Astrocyte of the cerebellum (primary cell): ENCODE results near the gene KRT39.
"Not testable (repeated sequence)": the region's sequence is repeated elsewhere in the genome, so short reads cannot be mapped to it uniquely, and the experiment has no call there.

Experiments used
- DNase-seq: peaks from one replicate; pipeline ENCODE4 v3.0.0-alpha.2; 2011; ENCODE audit warnings: low read depth
- H3K4me3 ChIP-seq: 2 replicates; pipeline ENCODE4 v1.5.1; 2011; ENCODE audit warnings: mild to moderate bottlenecking, low read depth, low read length, moderate library complexity
- CTCF ChIP-seq: IDR thresholded peaks from 2 replicates; pipeline ENCODE4 v1.5.1; 2012; ENCODE audit warnings: low read length, low read depth, moderate library complexity, mild to moderate bottlenecking; ENCODE audit errors: missing control alignments
- in situ Hi-C: cut with HindIII; loops from 2 replicates; pipeline ENCODE4 v1.10.0; 2017; ENCODE audit warnings: low sequenced_read_pairs

The KRT39 gene

DNA sequence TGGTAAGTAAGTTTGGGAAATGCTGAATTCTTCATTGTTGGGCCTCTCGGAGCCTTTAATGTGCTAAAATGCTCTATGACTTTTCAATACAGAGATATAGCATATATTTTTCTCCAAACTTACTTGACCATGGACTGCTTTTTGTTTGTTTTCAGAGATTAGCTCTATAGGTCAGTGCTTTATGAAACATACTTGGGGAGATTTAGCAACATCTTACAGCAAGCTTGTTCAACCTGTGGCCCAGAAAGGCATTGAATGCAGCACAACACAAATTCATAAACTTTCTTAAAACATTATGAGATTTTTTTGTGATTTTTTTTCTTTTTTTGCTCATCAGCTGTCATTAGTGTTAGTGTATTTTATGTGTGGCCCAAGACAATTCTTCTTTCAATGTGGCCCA, 43.2 kb upstream of the KRT39 start:
- no peak for DNase-seq
- H3K4me3 ChIP-seq: no peak overlapping the region
- no peak for TF ChIP-seq CTCF
- in situ Hi-C loops: no loop called here

- H3K4me3 ChIP-seq: no peak overlapping the region
- no peak for DNase-seq
- no peak for TF ChIP-seq CTCF
- in situ Hi-C loops: no loop called here
Observed at GRCh38 chr17:41009301-41009760, 42.6 kb upstream of the KRT39 start.

DNA sequence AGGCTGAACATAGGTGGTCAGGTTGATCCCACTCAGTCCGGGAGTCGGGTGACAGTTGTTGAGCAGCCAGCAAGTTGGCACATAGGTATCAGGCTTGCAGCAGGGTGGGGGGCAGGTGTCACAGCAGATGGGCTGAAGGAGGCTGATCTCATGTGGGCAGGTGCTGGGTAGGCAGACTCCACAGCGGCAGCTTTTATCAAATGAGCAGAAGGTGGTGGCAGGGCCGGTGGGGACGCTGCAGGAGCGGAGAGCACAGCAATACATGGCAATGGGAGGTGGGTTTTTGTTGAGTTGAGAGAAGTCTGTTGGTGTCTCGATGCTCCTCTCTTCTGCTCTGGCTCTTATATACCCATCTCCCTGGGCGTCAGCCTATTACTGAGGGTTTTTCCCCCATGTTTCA, 42.1 kb upstream of the KRT39 start, which contains the start of gene KRTAP3-1:
TSS of gene KRTAP3-1 (minus strand) at position 318 of the 400 bp plus-strand sequence. CDS start at position 264, 54 bp downstream.
- no peak within 1 kb of the TSS for H3K4me3 ChIP-seq
- no peak for TF ChIP-seq CTCF
- DNase-seq: no peak
- in situ Hi-C loops: no loop called here

GRCh38 chr17:41004397-41004796, 37.6 kb upstream of the KRT39 start:
- TF ChIP-seq CTCF: no peak
- in situ Hi-C loops: no loop called here
- no peak overlapping the region for H3K4me3 ChIP-seq

GRCh38 chr17:41003926-41004325, 37.2 kb upstream of the KRT39 start:
- no peak for TF ChIP-seq CTCF
- DNase-seq: no peak
- no peak overlapping the region for H3K4me3 ChIP-seq
- in situ Hi-C loops: no loop called here

More at GRCh38 chr17:41004397-41004796, 37.6 kb upstream of the KRT39 start:
- DNase-seq: no peak

GRCh38 chr17:41002814-41003213, 36.1 kb upstream of the KRT39 start:
- TF ChIP-seq CTCF: no peak
- DNase-seq: no peak
- in situ Hi-C loops: no loop called here
- H3K4me3 ChIP-seq: no peak overlapping the region

GRCh38 chr17:41001795-41002194, 35.0 kb upstream of the KRT39 start:
- in situ Hi-C loops: no loop called here
- DNase-seq: no peak
- no peak overlapping the region for H3K4me3 ChIP-seq
- no peak for TF ChIP-seq CTCF

- H3K4me3 ChIP-seq, DNase-seq, in situ Hi-C loops: not testable (repeated sequence)
Observed at GRCh38 chr17:40999563-40999962, 32.8 kb upstream of the KRT39 start, which contains the start of gene KRTAP3-2. KRTAP3-2 (minus strand) TSS chr17:40999906; CDS start chr17:40999853, 53 bp downstream.
